RWPE1 (cell line): ENCODE results near the gene TENT4B.

Experiments used
- CTCF ChIA-PET: fragments of 350-600 bp; sonication (Branson Sonifier 250); formaldehyde crosslinking; extraction: SDS; loops from one replicate; lab custom pipeline; 2021; lab: Yijun Ruan, JAX
- POLR2A ChIA-PET: fragments of 400-600 bp; formaldehyde crosslinking; extraction: SDS; loops from one replicate; lab custom pipeline; 2020; ENCODE audit warnings: antibody characterized with exemption; ENCODE audit not compliant: low non-redundant PET; lab: Yijun Ruan, JAX
- DNase-seq: peaks from one replicate; pipeline ENCODE4 v3.0.0; 2012; ENCODE audit warnings: low spot score
- H3K27ac ChIP-seq: fragments of 450-650 bp; 2 replicates; pipeline ENCODE4 v1.5.1; 2017
- CTCF ChIP-seq: fragments of 450-650 bp; conservative IDR thresholded peaks from 2 replicates; pipeline ENCODE4 v1.5.1; 2017; ENCODE audit warnings: low read depth, mild to moderate bottlenecking

The TENT4B gene

DNA sequence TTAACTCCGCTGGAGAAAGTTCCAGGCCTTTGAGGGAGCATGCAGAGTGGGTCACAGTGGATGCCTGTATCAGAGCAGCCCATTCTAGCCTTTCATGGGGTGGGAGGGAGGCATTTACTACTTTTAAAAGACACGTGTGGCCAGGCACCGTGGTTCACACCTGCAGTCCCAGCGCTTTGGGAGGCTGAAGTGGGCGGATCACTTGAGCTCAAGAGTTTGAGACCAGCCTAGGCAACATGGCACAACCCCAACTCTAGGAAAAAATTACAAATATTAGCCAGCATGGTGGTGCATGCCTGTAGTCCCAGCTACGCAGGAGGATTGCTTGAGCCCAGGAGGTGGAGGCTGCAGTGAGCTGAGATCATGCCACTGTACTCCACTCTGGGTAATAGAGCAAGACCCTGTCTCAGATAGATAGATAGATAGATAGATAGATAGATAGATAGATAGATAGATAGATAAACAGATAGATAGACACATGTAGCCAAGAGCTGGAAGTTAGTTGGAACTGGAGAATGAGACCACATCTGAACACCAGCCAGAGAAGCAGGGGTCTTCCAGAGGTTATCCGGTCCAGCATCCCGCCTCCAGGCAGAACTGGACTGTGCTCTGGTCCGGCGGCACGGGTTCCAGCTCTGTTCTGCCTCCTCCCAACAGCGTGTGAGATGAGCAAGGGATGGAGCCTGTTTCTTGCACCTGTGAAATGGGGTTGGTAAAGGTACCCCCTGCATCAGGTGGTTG lies 116.8 kb downstream of the TENT4B start:
- ChIA-PET CTCF (interaction anchor here (0.9 kb wide), 1 partner anchor 56 kb away, joined by 3 read pairs; no protein-coding TSS in a partner anchor), POLR2A (no interaction called here)
- TF ChIP-seq CTCF = no peak
- H3K27ac ChIP-seq = no peak overlapping the region
- DNase-seq = no peak

GRCh38 chr16:50270510-50271147 lies 117.5 kb downstream of the TENT4B start:
- POLR2A ChIA-PET = no interaction called here

GRCh38 chr16:50271148-50272041 lies 118.3 kb downstream of the TENT4B start:
- H3K27ac ChIP-seq = no peak overlapping the region
- no peak for DNase-seq
- CTCF ChIA-PET = interaction anchor here (0.6 kb wide), 1 partner anchor 13 kb away, joined by 4 read pairs; no protein-coding TSS in a partner anchor
- POLR2A ChIA-PET = no interaction called here
- no peak for TF ChIP-seq CTCF

More at GRCh38 chr16:50270510-50271147, 117.5 kb downstream of the TENT4B start:
- DNase-seq = no peak
- no peak for TF ChIP-seq CTCF
- no peak overlapping the region for H3K27ac ChIP-seq
- CTCF ChIA-PET = interaction anchor here (0.9 kb wide), 1 partner anchor 57 kb away, joined by 3 read pairs; no protein-coding TSS in a partner anchor

DNA sequence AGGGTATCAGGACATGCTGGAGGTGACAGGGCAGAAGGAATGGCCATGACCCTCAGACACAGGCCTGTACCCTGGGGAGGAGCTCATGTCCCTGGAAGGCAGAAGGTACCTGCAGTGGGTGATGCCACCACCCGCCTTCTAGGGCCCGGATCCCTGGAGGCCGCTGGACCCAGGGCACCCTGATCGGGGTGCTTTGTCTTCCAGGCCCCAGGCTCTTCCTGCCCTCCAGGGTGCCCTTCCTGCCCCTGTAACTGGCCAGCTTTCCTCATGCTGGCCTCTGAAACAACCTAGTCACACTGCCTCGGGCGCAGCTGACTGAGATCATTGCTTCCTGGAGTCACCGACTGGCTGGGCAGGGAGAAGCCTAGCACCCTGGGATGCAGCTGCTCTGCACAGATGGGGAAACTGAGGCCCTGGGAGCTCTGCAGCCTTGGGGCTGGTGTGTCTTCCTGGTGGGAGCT lies 119.0 kb downstream of the TENT4B start:
- POLR2A ChIA-PET = no interaction called here
- TF ChIP-seq CTCF = no peak
- CTCF ChIA-PET = interaction anchor here (0.6 kb wide), 1 partner anchor 14 kb away, joined by 4 read pairs; no protein-coding TSS in a partner anchor
- no peak for DNase-seq
- H3K27ac ChIP-seq = no peak overlapping the region

- no peak for TF ChIP-seq CTCF
- CTCF ChIA-PET = no interaction called here
- no peak for DNase-seq
- POLR2A ChIA-PET = no interaction called here
- H3K27ac ChIP-seq = no peak overlapping the region
Measured at GRCh38 chr16:50272687-50273381, 119.7 kb downstream of the TENT4B start.

DNA sequence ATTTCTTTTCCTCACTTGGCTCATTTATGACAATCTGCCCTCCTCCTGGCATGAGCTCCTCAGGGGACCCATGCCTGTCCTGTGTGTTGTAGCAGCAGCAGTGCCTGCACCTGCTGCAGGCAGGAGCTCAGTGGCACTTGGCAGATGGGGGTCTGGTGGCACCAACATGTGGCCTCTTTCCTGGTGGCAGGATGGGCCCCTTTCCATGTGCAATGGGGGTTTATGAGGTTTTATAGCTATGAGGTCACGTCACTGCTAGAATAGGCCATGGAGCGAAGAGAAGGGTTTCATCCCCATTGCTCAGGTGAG lies 120.2 kb downstream of the TENT4B start:
- ChIA-PET CTCF (interaction anchor here (0.7 kb wide), 1 partner anchor 516 kb away, joined by 4 read pairs; no protein-coding TSS in a partner anchor), POLR2A (no interaction called here)
- TF ChIP-seq CTCF = no peak
- H3K27ac ChIP-seq = no peak overlapping the region
- DNase-seq = no peak
